GM20000 (cell line): ENCODE measurements around the gene ADCK2.

Source experiments
- DNase-seq: peaks from one replicate; pipeline ENCODE4 v3.0.0; 2012; ENCODE audit warnings: low spot score
- TF ChIP-seq, protein P1 (sequence below): IDR thresholded peaks from 2 replicates; pipeline ENCODE4 v1.5.1; 2012; ENCODE audit warnings: mild to moderate bottlenecking, control low read depth; ENCODE audit errors: extremely low read depth, missing control alignments

ADCK2 gene

DNA sequence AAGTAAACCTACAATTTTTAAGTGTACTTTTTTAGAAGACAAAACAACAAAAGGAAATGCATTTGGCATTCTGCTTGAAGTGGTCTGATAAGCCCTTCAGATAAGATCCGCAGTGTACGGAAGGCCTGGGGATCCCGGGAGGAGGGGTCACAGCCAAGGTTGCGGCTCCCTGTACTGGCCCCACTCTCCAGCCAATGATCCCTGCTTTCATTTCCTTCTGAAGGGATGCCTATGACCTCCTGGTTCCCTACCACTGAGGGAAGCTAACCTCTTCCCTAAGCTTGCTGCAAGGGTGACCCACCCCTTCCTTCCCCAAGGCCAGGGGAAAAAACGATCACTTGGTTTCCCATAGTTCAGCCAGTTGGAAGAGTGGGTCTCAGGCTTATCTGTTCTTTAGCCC, 37.4 kb upstream of the ADCK2 start:
- TF ChIP-seq, protein P1, sequence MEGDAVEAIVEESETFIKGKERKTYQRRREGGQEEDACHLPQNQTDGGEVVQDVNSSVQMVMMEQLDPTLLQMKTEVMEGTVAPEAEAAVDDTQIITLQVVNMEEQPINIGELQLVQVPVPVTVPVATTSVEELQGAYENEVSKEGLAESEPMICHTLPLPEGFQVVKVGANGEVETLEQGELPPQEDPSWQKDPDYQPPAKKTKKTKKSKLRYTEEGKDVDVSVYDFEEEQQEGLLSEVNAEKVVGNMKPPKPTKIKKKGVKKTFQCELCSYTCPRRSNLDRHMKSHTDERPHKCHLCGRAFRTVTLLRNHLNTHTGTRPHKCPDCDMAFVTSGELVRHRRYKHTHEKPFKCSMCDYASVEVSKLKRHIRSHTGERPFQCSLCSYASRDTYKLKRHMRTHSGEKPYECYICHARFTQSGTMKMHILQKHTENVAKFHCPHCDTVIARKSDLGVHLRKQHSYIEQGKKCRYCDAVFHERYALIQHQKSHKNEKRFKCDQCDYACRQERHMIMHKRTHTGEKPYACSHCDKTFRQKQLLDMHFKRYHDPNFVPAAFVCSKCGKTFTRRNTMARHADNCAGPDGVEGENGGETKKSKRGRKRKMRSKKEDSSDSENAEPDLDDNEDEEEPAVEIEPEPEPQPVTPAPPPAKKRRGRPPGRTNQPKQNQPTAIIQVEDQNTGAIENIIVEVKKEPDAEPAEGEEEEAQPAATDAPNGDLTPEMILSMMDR = no peak

DNA sequence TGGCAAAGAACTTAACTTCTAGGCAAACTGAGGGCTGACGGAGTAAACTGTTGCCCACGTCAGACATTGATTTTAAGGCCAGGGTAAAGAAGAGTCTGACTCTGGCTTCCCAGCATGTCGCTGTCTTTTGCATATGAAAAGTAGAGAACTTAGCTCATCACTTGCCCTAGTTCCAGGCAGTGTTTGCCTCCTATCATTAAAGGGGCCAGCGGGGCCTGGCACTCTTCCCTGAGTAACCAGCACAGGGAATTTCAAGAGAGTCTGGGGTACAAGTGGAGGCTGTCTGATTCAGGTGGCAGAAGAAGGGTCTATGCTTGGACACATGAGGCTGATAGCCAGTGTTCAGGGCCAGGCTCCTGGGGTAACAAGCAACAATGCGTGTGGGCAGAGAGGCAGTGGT, 36.9 kb upstream of the ADCK2 start:
- no peak for DNase-seq

More for the DNA sequence above, 37.4 kb upstream of the ADCK2 start:
- no peak for DNase-seq

DNA sequence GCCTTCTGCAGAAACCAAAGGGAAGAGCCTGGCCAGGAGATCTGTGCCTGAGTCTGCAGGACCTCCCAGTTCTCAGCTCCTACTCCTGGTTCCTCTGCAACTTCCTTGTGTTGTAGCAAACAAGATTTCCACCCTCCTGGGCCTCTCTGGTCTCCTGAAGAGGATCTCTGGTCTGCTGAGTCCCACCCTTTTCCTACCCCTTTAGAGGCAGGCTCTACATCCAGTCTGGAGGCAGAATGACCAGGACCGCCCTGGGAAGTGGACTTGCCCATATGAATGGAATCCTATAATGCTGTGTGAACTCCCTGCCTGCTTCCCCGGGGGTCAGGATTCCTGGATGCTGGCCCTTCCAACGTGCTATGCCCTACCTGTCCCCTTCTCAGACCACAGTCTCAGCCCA, 35.3 kb upstream of the ADCK2 start:
- DNase-seq = no peak

More for the DNA sequence above, 36.9 kb upstream of the ADCK2 start:
- TF ChIP-seq, protein P1 = no peak

DNA sequence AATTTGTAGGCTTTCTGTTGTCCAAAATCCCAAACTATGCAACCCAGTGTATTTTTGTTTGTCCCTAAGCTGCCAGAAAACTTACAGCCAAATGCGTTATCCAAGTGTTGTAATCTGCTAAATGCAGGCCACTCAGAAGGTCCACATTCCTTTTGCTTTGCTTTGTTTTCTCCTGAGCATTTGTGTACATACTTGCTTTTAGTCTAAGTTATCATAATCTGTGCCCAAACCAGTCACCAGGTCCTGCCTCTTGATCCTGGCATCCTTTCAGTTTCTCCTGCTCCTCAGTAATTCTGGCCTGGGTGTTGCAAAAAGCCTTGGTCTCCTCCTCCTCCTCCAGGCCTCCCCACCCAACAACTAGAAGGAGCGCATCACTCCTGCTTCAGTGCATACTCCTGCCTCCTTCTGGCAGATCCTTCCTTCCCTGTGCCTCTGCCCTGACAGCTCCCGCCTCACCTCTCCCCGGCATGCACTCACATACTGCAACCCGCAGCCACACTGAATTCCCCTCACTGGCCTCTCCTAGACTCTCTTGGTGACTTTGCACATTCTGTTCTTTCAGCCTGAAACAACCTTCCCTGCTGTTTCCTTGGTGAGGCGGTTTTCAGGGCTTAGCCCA, 34.5 kb upstream of the ADCK2 start:
- DNase-seq = no peak
- TF ChIP-seq, protein P1 = no peak

More for the DNA sequence above, 35.3 kb upstream of the ADCK2 start:
- TF ChIP-seq, protein P1 = no peak

DNA sequence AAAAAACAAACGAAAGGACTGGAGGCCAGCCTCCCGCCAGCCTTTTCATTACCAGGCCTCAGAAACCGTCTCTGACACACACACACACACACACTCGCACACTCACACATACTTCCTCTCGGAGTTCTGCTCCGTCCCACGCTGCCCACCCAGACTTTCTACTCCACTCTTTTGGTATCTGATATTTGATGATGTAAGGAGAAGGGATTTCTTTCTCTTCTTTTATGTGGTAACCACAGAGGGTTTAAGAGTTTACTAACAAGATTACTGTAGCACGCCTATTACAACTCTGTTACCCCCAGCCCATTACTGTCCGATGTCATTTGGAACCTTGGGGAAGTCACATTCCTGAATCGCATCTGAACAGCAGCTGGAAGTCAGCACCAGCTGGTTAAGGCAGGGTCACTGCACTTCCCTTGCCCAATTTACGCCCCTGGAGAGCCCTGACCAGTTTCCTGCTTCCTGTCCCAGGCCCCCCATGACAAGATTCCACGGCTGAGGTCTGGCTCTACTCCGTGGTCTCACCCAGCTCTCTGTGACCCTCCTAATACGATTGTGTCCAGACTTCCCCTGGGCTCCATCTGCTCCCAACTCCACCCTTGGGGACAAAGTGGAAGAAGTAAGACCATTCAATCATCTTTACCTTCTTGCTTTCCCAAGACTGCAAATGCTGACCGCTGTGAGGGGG, 33.2 kb upstream of the ADCK2 start:
- no peak for DNase-seq
- TF ChIP-seq, protein P1 = no peak

DNA sequence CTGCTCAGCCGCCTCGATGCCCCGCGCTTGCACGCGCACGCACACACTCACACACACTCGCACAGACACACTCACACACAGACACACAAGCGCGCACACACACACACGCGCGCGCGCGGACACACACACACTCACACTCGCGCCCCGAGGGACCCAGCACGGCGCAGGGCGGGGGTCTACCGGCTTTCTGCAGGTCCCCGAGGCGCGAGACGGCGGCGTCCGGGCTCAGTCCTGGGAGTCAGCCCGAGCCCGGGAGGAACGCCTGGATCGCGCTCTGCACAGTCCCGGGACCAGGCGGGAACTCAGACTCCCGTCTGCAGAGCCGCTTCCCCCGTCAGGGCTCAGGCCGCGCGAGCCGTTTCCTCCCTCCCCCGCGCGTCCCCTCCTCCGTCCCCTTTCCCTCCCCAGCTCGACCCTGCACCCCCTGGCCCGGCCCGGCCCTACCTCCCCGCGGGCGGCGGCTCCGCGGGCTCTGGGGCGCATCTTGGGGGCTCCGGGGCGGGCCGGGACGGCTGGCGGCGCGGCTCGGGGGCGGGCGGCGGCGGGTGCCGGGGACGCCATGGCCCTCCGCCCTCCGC, 32.6 kb upstream of the ADCK2 start:
- TF ChIP-seq, protein P1 = no peak
- DNase-seq = peak; percentile 56
